Stomach smooth muscle (tissue), 2 donors: Measurements from ENCODE around the gene ZNF740.
"Not testable (repeated sequence)": the region's sequence is repeated elsewhere in the genome, so short reads cannot be mapped to it uniquely, and the experiment has no call there.

Source experiments
- H3K27ac ChIP-seq: one replicate; pipeline ENCODE4 v1.7.0; 2013; ENCODE audit warnings: mild to moderate bottlenecking, low read length, inconsistent platforms
- H3K27me3 ChIP-seq, 2 donors: one replicate each; pipeline ENCODE4 v1.7.0; 2013; ENCODE audit warnings: low read length in 2 of 2; ENCODE audit not compliant: insufficient read depth in 2 of 2, control insufficient read depth in 1 of 2
- H3K36me3 ChIP-seq, 2 donors: one replicate each; pipeline ENCODE4 v1.7.0; 2013; ENCODE audit warnings: low read length in 2 of 2; ENCODE audit not compliant: control insufficient read depth in 2 of 2, insufficient read depth in 2 of 2
- H3K4me1 ChIP-seq: one replicate; pipeline ENCODE4 v1.7.0; 2013; ENCODE audit warnings: low read length; ENCODE audit not compliant: control insufficient read depth, insufficient read depth
- H3K4me3 ChIP-seq, 2 donors: one replicate each; pipeline ENCODE4 v1.7.0; 2013; ENCODE audit warnings: low read length in 2 of 2
- H3K9ac ChIP-seq, 2 donors: one replicate each; pipeline ENCODE4 v1.7.0; 2013; ENCODE audit warnings: low read length in 2 of 2, mild to moderate bottlenecking in 1 of 2
- H3K9me3 ChIP-seq, 2 donors: one replicate each; pipeline ENCODE4 v1.7.0; 2013; ENCODE audit warnings: low read length in 2 of 2; ENCODE audit not compliant: control insufficient read depth in 2 of 2
- donor health status: healthy.
- donor health status: Pancreatic carcinoma.

The ZNF740 gene

GRCh38 chr12:53160000-53160399 is 20.5 kb upstream of the ZNF740 start:
- peaks cover 12% of the 10 kb centered on the region for H3K4me1 ChIP-seq
- peaks cover 0 to 12% of the 10 kb centered on the region in 2 donors for H3K36me3 ChIP-seq
- no peaks in the 10 kb centered on the region for H3K27me3 ChIP-seq
- H3K9me3 ChIP-seq = no peaks in the 10 kb centered on the region
- no peak overlapping the region for H3K27ac ChIP-seq
- H3K4me3 ChIP-seq = no peak overlapping the region
- H3K9ac ChIP-seq = no peak overlapping the region

- Histone ChIP-seq H3K27me3 (no peaks in the 10 kb centered on the region), H3K4me1 (peaks cover 12% of the 10 kb centered on the region), H3K4me3 (no peak overlapping the region), H3K27ac (no peak overlapping the region), H3K9ac (no peak overlapping the region), H3K9me3 (no peaks in the 10 kb centered on the region), H3K36me3 (peaks cover 0 to 12% of the 10 kb centered on the region in 2 donors)
Measured at GRCh38 chr12:53160673-53161072, 19.8 kb upstream of the ZNF740 start.

GRCh38 chr12:53161119-53161911 is 19.2 kb upstream of the ZNF740 start:
- Histone ChIP-seq H3K9me3 (no peaks in the 10 kb centered on the region), H3K27me3 (no peaks in the 10 kb centered on the region), H3K9ac (no peak overlapping the region), H3K4me3 (no peak overlapping the region), H3K27ac (no peak overlapping the region), H3K36me3 (peaks cover 0 to 12% of the 10 kb centered on the region in 2 donors), H3K4me1 (peaks cover 12% of the 10 kb centered on the region)

GRCh38 chr12:53163008-53163407 is 17.5 kb upstream of the ZNF740 start:
- Histone ChIP-seq H3K36me3 (peaks cover 2 to 17% of the 10 kb centered on the region in 2 donors), H3K4me1 (peaks cover 12% of the 10 kb centered on the region)
- not testable (repeated sequence) for H3K27me3 ChIP-seq, H3K9ac ChIP-seq, H3K27ac ChIP-seq, H3K4me3 ChIP-seq, H3K9me3 ChIP-seq

- Histone ChIP-seq H3K9me3 (no peaks in the 10 kb centered on the region), H3K27me3 (no peaks in the 10 kb centered on the region), H3K36me3 (peaks cover 11 to 21% of the 10 kb centered on the region in 2 donors), H3K4me1 (peaks cover 3% of the 10 kb centered on the region), H3K27ac (no peak overlapping the region), H3K4me3 (no peak overlapping the region), H3K9ac (no peak overlapping the region)
Measured at GRCh38 chr12:53166837-53167236, 13.7 kb upstream of the ZNF740 start.

GRCh38 chr12:53169644-53170043 is 10.9 kb upstream of the ZNF740 start:
- Histone ChIP-seq H3K9me3 (no peaks in the 10 kb centered on the region), H3K27ac (no peak overlapping the region), H3K27me3 (no peaks in the 10 kb centered on the region), H3K4me3 (no peak overlapping the region), H3K9ac (no peak overlapping the region), H3K36me3 (peaks cover 11 to 22% of the 10 kb centered on the region in 2 donors), H3K4me1 (peaks cover 3% of the 10 kb centered on the region)

- no peaks in the 10 kb centered on the region for H3K27me3 ChIP-seq
Measured at GRCh38 chr12:53170215-53170614, 10.3 kb upstream of the ZNF740 start.

GRCh38 chr12:53170876-53171724 is 9.4 kb upstream of the ZNF740 start:
- Histone ChIP-seq H3K4me3 (no peak overlapping the region), H3K27ac (no peak overlapping the region), H3K9me3 (no peaks in the 10 kb centered on the region), H3K27me3 (no peaks in the 10 kb centered on the region), H3K9ac (no peak overlapping the region), H3K36me3 (peaks cover 11 to 22% of the 10 kb centered on the region in 2 donors), H3K4me1 (peaks cover 3% of the 10 kb centered on the region)

More at GRCh38 chr12:53170215-53170614, 10.3 kb upstream of the ZNF740 start:
- peaks cover 11 to 22% of the 10 kb centered on the region in 2 donors for H3K36me3 ChIP-seq
- H3K4me1 ChIP-seq = peaks cover 3% of the 10 kb centered on the region
- H3K9me3 ChIP-seq = no peaks in the 10 kb centered on the region
- no peak overlapping the region for H3K9ac ChIP-seq
- H3K4me3 ChIP-seq = no peak overlapping the region
- no peak overlapping the region for H3K27ac ChIP-seq

GRCh38 chr12:53171725-53172329 is 8.7 kb upstream of the ZNF740 start:
- H3K27ac ChIP-seq = no peak overlapping the region
- no peak overlapping the region for H3K4me3 ChIP-seq
- H3K27me3 ChIP-seq = no peaks in the 10 kb centered on the region
- H3K9ac ChIP-seq = peak overlapping the region in 1 of 2 donors; percentile 9
- H3K9me3 ChIP-seq = no peaks in the 10 kb centered on the region
- peaks cover 11 to 22% of the 10 kb centered on the region in 2 donors for H3K36me3 ChIP-seq
- H3K4me1 ChIP-seq = peaks cover 3% of the 10 kb centered on the region

GRCh38 chr12:53172352-53172751 is 8.2 kb upstream of the ZNF740 start:
- Histone ChIP-seq H3K4me1 (peaks cover 3% of the 10 kb centered on the region), H3K27me3 (no peaks in the 10 kb centered on the region), H3K4me3 (no peak overlapping the region), H3K27ac (no peak overlapping the region), H3K36me3 (peaks cover 9 to 19% of the 10 kb centered on the region in 2 donors), H3K9me3 (no peaks in the 10 kb centered on the region), H3K9ac (peak overlapping the region in 1 of 2 donors; percentile 9)
